Measurements from ENCODE around the gene KRT33B. TPM values are rescaled to one million over a fixed set of nuclear protein-coding genes. Genes with fewer than 3 reads are reported as not detected.

Gene KRT33B
- total RNA-seq, 4 donors from 2014 or later = not detected

GRCh38 chr17:41333836-41334235 is 35.8 kb downstream of the KRT33B start:
- no peak overlapping the region for H3K27ac ChIP-seq
- 98 to 100% methylated on average over 3 of the region's 3 CpGs for WGBS, 2 donors
- TF ChIP-seq POLR2A (IDR thresholded peaks at IDR 0.05) (no peak), CTCF (IDR thresholded peaks at IDR 0.05) (no peak)
- H3K9me3 ChIP-seq = no peaks in the 10 kb centered on the region
- DNase-seq = no peak
- no peaks in the 10 kb centered on the region for H3K4me1 ChIP-seq
- no peak overlapping the region for H3K4me3 ChIP-seq (replicated peaks in 1 of 3)
- intact Hi-C loops (cut with DNase I) = no loop called here
- no peaks in the 10 kb centered on the region for H3K36me3 ChIP-seq
- H3K27me3 ChIP-seq = no peaks in the 10 kb centered on the region

GRCh38 chr17:41333098-41333497 is 36.5 kb downstream of the KRT33B start:
- Histone ChIP-seq H3K4me1 (no peaks in the 10 kb centered on the region), H3K9me3 (no peaks in the 10 kb centered on the region), H3K27ac (no peak overlapping the region), H3K27me3 (no peaks in the 10 kb centered on the region), H3K4me3 (replicated peaks in 1 of 3) (no peak overlapping the region), H3K36me3 (no peaks in the 10 kb centered on the region)
- intact Hi-C loops (cut with DNase I) = no loop called here
- TF ChIP-seq POLR2A (IDR thresholded peaks at IDR 0.05) (no peak), CTCF (IDR thresholded peaks at IDR 0.05) (no peak)
- DNase-seq = no peak
- 91 to 100% methylated on average over 5 of the region's 5 CpGs for WGBS, 2 donors

- 75 to 92% methylated on average over 1 to 2 of the region's 2 CpGs for WGBS, 2 donors
- Histone ChIP-seq H3K27ac (no peak overlapping the region), H3K36me3 (no peaks in the 10 kb centered on the region), H3K9me3 (no peaks in the 10 kb centered on the region), H3K4me3 (replicated peaks in 1 of 3) (no peak overlapping the region), H3K27me3 (no peaks in the 10 kb centered on the region), H3K4me1 (no peaks in the 10 kb centered on the region)
- TF ChIP-seq CTCF (IDR thresholded peaks at IDR 0.05) = no peak
- no peak for TF ChIP-seq POLR2A (IDR thresholded peaks at IDR 0.05)
- intact Hi-C loops (cut with DNase I) = no loop called here
- no peak for DNase-seq
Observed at GRCh38 chr17:41332239-41332638, 37.4 kb downstream of the KRT33B start.

- TF ChIP-seq POLR2A (IDR thresholded peaks at IDR 0.05) (no peak), CTCF (IDR thresholded peaks at IDR 0.05) (no peak)
- H3K36me3 ChIP-seq = no peaks in the 10 kb centered on the region
- intact Hi-C loops (cut with DNase I) = no loop called here
Observed at GRCh38 chr17:41331606-41332005, 38.0 kb downstream of the KRT33B start.

GRCh38 chr17:41329279-41329948 is 40.2 kb downstream of the KRT33B start:
- WGBS, 2 donors = 45 to 59% methylated on average over 9 to 13 of the region's 13 CpGs
- peak; percentile 29 to 35 for DNase-seq
- Histone ChIP-seq H3K9me3 (no peaks in the 10 kb centered on the region), H3K27ac (no peak overlapping the region), H3K27me3 (no peaks in the 10 kb centered on the region), H3K4me3 (replicated peaks in 1 of 3) (no peak overlapping the region), H3K4me1 (no peaks in the 10 kb centered on the region), H3K36me3 (no peaks in the 10 kb centered on the region)
- intact Hi-C loops (cut with DNase I) = no loop called here
- TF ChIP-seq POLR2A (IDR thresholded peaks at IDR 0.05) (no peak), CTCF (IDR thresholded peaks at IDR 0.05) (peak; percentile 23 to 54 (median 36))

More at GRCh38 chr17:41331606-41332005, 38.0 kb downstream of the KRT33B start:
- H3K9me3 ChIP-seq = no peaks in the 10 kb centered on the region
- no peaks in the 10 kb centered on the region for H3K4me1 ChIP-seq
- no peaks in the 10 kb centered on the region for H3K27me3 ChIP-seq
- DNase-seq = no peak
- WGBS, 2 donors = 79 to 82% methylated on average over 2 to 7 of the region's 7 CpGs
- no peak overlapping the region for H3K27ac ChIP-seq
- H3K4me3 ChIP-seq (replicated peaks in 1 of 3) = no peak overlapping the region

All from thyroid gland (tissue), 4 donors.